ENCODE measurements around the gene TMCC3. TPM values are rescaled to one million over a fixed set of nuclear protein-coding genes. Genes with fewer than 3 reads are reported as not detected.

TMCC3 gene
- total and polyA plus RNA-seq, 2 experiments from 2014 or later: 1.4 to 3.6 TPM

- Histone ChIP-seq H3K27me3 (ENCODE audit: insufficient read depth) (no peaks in the 10 kb centered on the region), H3K4me1 (ENCODE audit: insufficient read depth) (no peaks in the 10 kb centered on the region), H3K4me3 (no peak overlapping the region), H2AFZ (no peak overlapping the region), H3K79me2 (replicated peaks; ENCODE audit: insufficient read depth) (no peaks in the 10 kb centered on the region), H3K9me2 (ENCODE audit: insufficient read depth) (no peaks in the 10 kb centered on the region; the same call in 1 of the 2 replicates), H3K36me3 (ENCODE audit: insufficient read depth) (no peaks in the 10 kb centered on the region), H3K4me2 (no peak overlapping the region), H3F3A (replicated peaks; ENCODE audit: low read depth) (no peaks in the 10 kb centered on the region), H4K20me1 (replicated peaks; ENCODE audit: insufficient read depth) (no peaks in the 10 kb centered on the region), H3K27ac (ENCODE audit: low read depth) (no peak overlapping the region)
- H3K27ac Mint-ChIP-seq: 0 out of 2 replicates have a peak overlapping the region, but pooled peaks have one; percentile 23
- 0 out of 3 replicates have a peak, but pooled peaks cover 1% of the 10 kb centered on the region for H3K9me3 Mint-ChIP-seq
- no peaks in the 10 kb centered on the region for H3K36me3 Mint-ChIP-seq (ENCODE audit: low read depth)
- no peaks in the 10 kb centered on the region; the same call in 2 of the 3 replicates for H3K4me1 Mint-ChIP-seq
- DNase-seq (ENCODE audit: low spot score) (no peak), ATAC-seq (no peak)
- no peak overlapping the region for H3K4me3 Mint-ChIP-seq
- no peaks in the 10 kb centered on the region for H3K27me3 Mint-ChIP-seq (ENCODE audit: insufficient read depth, low read depth, poor library complexity)
- TF ChIP-seq EZH2phosphoT487 (IDR thresholded peaks at IDR 0.05; ENCODE audit: unreplicated experiment) (no peak), ZNF331 (CRISPR knock-in tag; IDR thresholded peaks at IDR 0.05; ENCODE audit: low read depth) (no peak), EZH2 (IDR thresholded peaks at IDR 0.05; ENCODE audit: low read depth, unreplicated experiment) (no peak), STAT1 (IDR thresholded peaks at IDR 0.05; ENCODE audit: unreplicated experiment) (no peak), CREB1 (CRISPR knock-in tag; IDR thresholded peaks at IDR 0.05; ENCODE audit: low read depth) (no peak), ZNF114 (CRISPR knock-in tag; IDR thresholded peaks at IDR 0.05) (no peak), CTCF (conservative IDR thresholded peaks at IDR 0.05; ENCODE audit: low read depth in 2 of 2) (no peak)
These were observed 19.3 kb downstream of the TMCC3 start for GRCh38 chr12:94631058-94631457.

GRCh38 chr12:94628819-94629472 is 21.4 kb downstream of the TMCC3 start:
- Histone ChIP-seq H3K27me3 (ENCODE audit: insufficient read depth) (no peaks in the 10 kb centered on the region), H3K4me2 (no peak overlapping the region), H3K4me1 (ENCODE audit: insufficient read depth) (no peaks in the 10 kb centered on the region), H3F3A (replicated peaks; ENCODE audit: low read depth) (no peaks in the 10 kb centered on the region), H3K36me3 (ENCODE audit: insufficient read depth) (no peaks in the 10 kb centered on the region), H3K27ac (ENCODE audit: low read depth) (no peak overlapping the region), H3K79me2 (replicated peaks; ENCODE audit: insufficient read depth) (no peaks in the 10 kb centered on the region), H2AFZ (no peak overlapping the region), H4K20me1 (replicated peaks; ENCODE audit: insufficient read depth) (no peaks in the 10 kb centered on the region), H3K9me2 (ENCODE audit: insufficient read depth) (no peaks in the 10 kb centered on the region; the same call in 1 of the 2 replicates), H3K4me3 (no peak overlapping the region)
- DNase-seq (ENCODE audit: low spot score): no peak
- TF ChIP-seq ZNF114 (CRISPR knock-in tag; IDR thresholded peaks at IDR 0.05): no peak
- TF ChIP-seq ZNF331 (CRISPR knock-in tag; IDR thresholded peaks at IDR 0.05; ENCODE audit: low read depth): no peak
- no peak for TF ChIP-seq CREB1 (CRISPR knock-in tag; IDR thresholded peaks at IDR 0.05; ENCODE audit: low read depth)
- Mint-ChIP-seq H3K4me3 (no peak overlapping the region), H3K9me3 (peaks cover 14% of the 10 kb centered on the region; the same call in 2 of the 3 replicates), H3K4me1 (no peaks in the 10 kb centered on the region), H3K27me3 (ENCODE audit: insufficient read depth, low read depth, poor library complexity) (no peaks in the 10 kb centered on the region), H3K27ac (no peak overlapping the region), H3K36me3 (ENCODE audit: low read depth) (no peaks in the 10 kb centered on the region)
- ATAC-seq: no peak

DNA sequence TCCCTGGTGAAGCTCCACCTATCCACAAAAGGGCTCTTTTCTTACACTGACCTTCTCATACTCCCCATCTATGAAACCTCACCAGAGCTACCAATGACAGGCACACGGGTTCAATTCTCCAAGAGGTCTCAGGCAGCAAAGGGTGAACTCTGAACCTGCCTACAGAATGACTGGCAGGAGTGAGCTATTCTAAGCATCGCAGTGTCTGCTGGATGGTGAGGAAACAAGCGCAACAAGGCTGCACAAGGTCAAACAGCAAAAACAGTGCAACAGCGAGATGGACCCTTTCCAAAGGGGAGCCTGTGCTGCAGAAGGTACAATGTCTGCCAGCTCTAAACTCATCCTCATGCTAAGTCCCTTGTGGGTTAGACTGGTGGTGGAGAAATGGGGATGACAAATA is 22.0 kb downstream of the TMCC3 start:
- Histone ChIP-seq H3K27me3 (ENCODE audit: insufficient read depth) (no peaks in the 10 kb centered on the region), H2AFZ (no peak overlapping the region), H3F3A (replicated peaks; ENCODE audit: low read depth) (no peaks in the 10 kb centered on the region), H3K4me1 (ENCODE audit: insufficient read depth) (no peaks in the 10 kb centered on the region), H4K20me1 (replicated peaks; ENCODE audit: insufficient read depth) (no peaks in the 10 kb centered on the region), H3K9me2 (ENCODE audit: insufficient read depth) (no peaks in the 10 kb centered on the region; the same call in 1 of the 2 replicates), H3K79me2 (replicated peaks; ENCODE audit: insufficient read depth) (no peaks in the 10 kb centered on the region), H3K36me3 (ENCODE audit: insufficient read depth) (no peaks in the 10 kb centered on the region), H3K4me2 (no peak overlapping the region), H3K4me3 (no peak overlapping the region), H3K27ac (ENCODE audit: low read depth) (no peak overlapping the region)
- DNase-seq (ENCODE audit: low spot score) (no peak), ATAC-seq (no peak)
- Mint-ChIP-seq H3K4me1 (no peaks in the 10 kb centered on the region), H3K4me3 (no peak overlapping the region), H3K36me3 (ENCODE audit: low read depth) (no peaks in the 10 kb centered on the region), H3K27me3 (ENCODE audit: insufficient read depth, low read depth, poor library complexity) (no peaks in the 10 kb centered on the region), H3K27ac (no peak overlapping the region), H3K9me3 (peaks cover 15% of the 10 kb centered on the region; the same call in 2 of the 3 replicates)
- TF ChIP-seq REST (IDR thresholded peaks at IDR 0.05; ENCODE audit: unreplicated experiment): no peak
- TF ChIP-seq ZNF331 (CRISPR knock-in tag; IDR thresholded peaks at IDR 0.05; ENCODE audit: low read depth): no peak
- no peak for TF ChIP-seq ZNF114 (CRISPR knock-in tag; IDR thresholded peaks at IDR 0.05)
- TF ChIP-seq EZH2phosphoT487 (IDR thresholded peaks at IDR 0.05; ENCODE audit: unreplicated experiment): no peak
- TF ChIP-seq JUNB (IDR thresholded peaks at IDR 0.05; ENCODE audit: unreplicated experiment): no peak
- no peak for TF ChIP-seq EZH2 (IDR thresholded peaks at IDR 0.05; ENCODE audit: low read depth, unreplicated experiment)
- no peak for TF ChIP-seq CTCF (conservative IDR thresholded peaks at IDR 0.05; ENCODE audit: low read depth in 2 of 2)

Data from GM23338 (cell line).